Activated naive CD4-positive, alpha-beta T cell treated with anti-CD3 and anti-CD28 coated beads, Interleukin-2, amount 50 U/mL, for 72 hours (primary cell): Measurements from ENCODE around the gene BCAR3. TPM values are rescaled to one million over a fixed set of nuclear protein-coding genes. Genes with fewer than 3 reads are reported as not detected.

Source experiments
- ATAC-seq, 2 donors: fragments of 150-1000 bp; cut with Tn5 transposase; 2 replicates each; pipeline ENCODE4 v1.10.0; 2021; ENCODE audit warnings: mild to moderate bottlenecking in 2 of 2, moderate library complexity in 2 of 2
- DNase-seq, 2 donors: peaks; one replicate each; pipeline ENCODE4 v3.0.0; 2021 to 2022; ENCODE audit warnings: low spot score in 2 of 2
- H3K27ac Mint-ChIP-seq, 2 donors: one replicate each; pipeline ENCODE4 v1.8.0; 2022; ENCODE audit warnings: mild to moderate bottlenecking in 2 of 2, mixed read lengths in 2 of 2
- H3K36me3 Mint-ChIP-seq, 2 donors: one replicate each; pipeline ENCODE4 v1.8.0; 2022; ENCODE audit warnings: mixed read lengths in 2 of 2
- H3K9me3 Mint-ChIP-seq, 2 donors: one replicate each; pipeline ENCODE4 v1.8.0; 2022; ENCODE audit warnings: mixed read lengths in 2 of 2
- total RNA-seq, 2 donors: library from RNA; stranded (reverse); gene quantifications; one replicate each; pipeline ENCODE4 v1.2.3, GENCODE V29; 2022

Gene BCAR3
- total RNA-seq, 2 donors from 2014 or later: 0.25 to 0.72 TPM

- DNase-seq (no peak), ATAC-seq (no peak)
- no peaks in the 10 kb centered on the region for H3K9me3 Mint-ChIP-seq
- no peak overlapping the region for H3K27ac Mint-ChIP-seq
- no peaks in the 10 kb centered on the region for H3K36me3 Mint-ChIP-seq
Measured at GRCh38 chr1:93620172-93620840, 61.3 kb downstream of the BCAR3 start.

- Mint-ChIP-seq H3K9me3 (no peaks in the 10 kb centered on the region), H3K27ac (no peak overlapping the region), H3K36me3 (no peaks in the 10 kb centered on the region)
- DNase-seq (no peak), ATAC-seq (no peak)
Measured at GRCh38 chr1:93619507-93620171, 62.0 kb downstream of the BCAR3 start.

GRCh38 chr1:93617670-93618499 lies 63.8 kb downstream of the BCAR3 start:
- Mint-ChIP-seq H3K27ac (no peak overlapping the region), H3K36me3 (no peaks in the 10 kb centered on the region)

GRCh38 chr1:93616996-93617669 lies 64.5 kb downstream of the BCAR3 start:
- no peak overlapping the region for H3K27ac Mint-ChIP-seq
- no peaks in the 10 kb centered on the region for H3K9me3 Mint-ChIP-seq
- ATAC-seq (no peak), DNase-seq (no peak)
- H3K36me3 Mint-ChIP-seq: no peaks in the 10 kb centered on the region

More at GRCh38 chr1:93617670-93618499, 63.8 kb downstream of the BCAR3 start:
- ATAC-seq (no peak), DNase-seq (no peak)
- H3K9me3 Mint-ChIP-seq: no peaks in the 10 kb centered on the region

GRCh38 chr1:93616221-93616995 lies 65.2 kb downstream of the BCAR3 start:
- Mint-ChIP-seq H3K36me3 (no peaks in the 10 kb centered on the region), H3K9me3 (no peaks in the 10 kb centered on the region), H3K27ac (peak overlapping the region; percentile 18 to 48)
- ATAC-seq: no peak
- no peak for DNase-seq

- ATAC-seq (peak; percentile 87 to 92), DNase-seq (peak; percentile 62 to 64)
- H3K27ac Mint-ChIP-seq: peak overlapping the region; percentile 48 to 89
- no peaks in the 10 kb centered on the region for H3K36me3 Mint-ChIP-seq
- no peaks in the 10 kb centered on the region for H3K9me3 Mint-ChIP-seq
Measured at GRCh38 chr1:93615582-93616150, 66.0 kb downstream of the BCAR3 start.

- H3K9me3 Mint-ChIP-seq: no peaks in the 10 kb centered on the region
- ATAC-seq: peak; percentile 70
- H3K36me3 Mint-ChIP-seq: no peaks in the 10 kb centered on the region
- peak; percentile 43 to 60 for DNase-seq
- H3K27ac Mint-ChIP-seq: peak overlapping the region; percentile 48 to 89
Measured at GRCh38 chr1:93614986-93615581, 66.6 kb downstream of the BCAR3 start.

- no peaks in the 10 kb centered on the region for H3K9me3 Mint-ChIP-seq
Measured at GRCh38 chr1:93614541-93614940, 67.1 kb downstream of the BCAR3 start.

GRCh38 chr1:93613898-93614297 lies 67.7 kb downstream of the BCAR3 start:
- DNase-seq (no peak), ATAC-seq (no peak)
- H3K9me3 Mint-ChIP-seq: no peaks in the 10 kb centered on the region
- H3K36me3 Mint-ChIP-seq: no peaks in the 10 kb centered on the region
- H3K27ac Mint-ChIP-seq: no peak overlapping the region

More at GRCh38 chr1:93614541-93614940, 67.1 kb downstream of the BCAR3 start:
- DNase-seq: no peak
- H3K36me3 Mint-ChIP-seq: no peaks in the 10 kb centered on the region
- H3K27ac Mint-ChIP-seq: no peak overlapping the region
- ATAC-seq: no peak

- no peaks in the 10 kb centered on the region for H3K36me3 Mint-ChIP-seq
- no peak overlapping the region for H3K27ac Mint-ChIP-seq
- H3K9me3 Mint-ChIP-seq: no peaks in the 10 kb centered on the region
- ATAC-seq (no peak), DNase-seq (no peak)
Measured at GRCh38 chr1:93612510-93612909, 69.1 kb downstream of the BCAR3 start.

GRCh38 chr1:93611668-93612067 lies 70.0 kb downstream of the BCAR3 start:
- Mint-ChIP-seq H3K27ac (no peak overlapping the region), H3K36me3 (no peaks in the 10 kb centered on the region), H3K9me3 (no peaks in the 10 kb centered on the region)
- ATAC-seq (no peak), DNase-seq (no peak)

GRCh38 chr1:93609536-93609935 lies 72.1 kb downstream of the BCAR3 start:
- Mint-ChIP-seq H3K27ac (peak overlapping the region in 1 of 2 donors; percentile 5), H3K9me3 (no peaks in the 10 kb centered on the region), H3K36me3 (peaks cover 0 to 5% of the 10 kb centered on the region in 2 donors)
- no peak for ATAC-seq
- DNase-seq: no peak

GRCh38 chr1:93608187-93609109 lies 73.2 kb downstream of the BCAR3 start:
- DNase-seq: no peak
- H3K9me3 Mint-ChIP-seq: no peaks in the 10 kb centered on the region

GRCh38 chr1:93607814-93608186 lies 73.8 kb downstream of the BCAR3 start:
- H3K36me3 Mint-ChIP-seq: peaks cover 0 to 10% of the 10 kb centered on the region in 2 donors
- no peaks in the 10 kb centered on the region for H3K9me3 Mint-ChIP-seq
- H3K27ac Mint-ChIP-seq: peak overlapping the region; percentile 62 to 77
- peak; percentile 95 to 97 for ATAC-seq
- DNase-seq: peak; percentile 58 to 72

More at GRCh38 chr1:93608187-93609109, 73.2 kb downstream of the BCAR3 start:
- Mint-ChIP-seq H3K27ac (peak overlapping the region; percentile 62 to 76), H3K36me3 (peaks cover 0 to 10% of the 10 kb centered on the region in 2 donors)
- ATAC-seq: peak in 1 of 2 donors; percentile 9
